ENCODE data around the gene C12orf42.

Gene C12orf42

GRCh38 chr12:103333676-103334075 lies 162.1 kb downstream of the C12orf42 start:
- Histone ChIP-seq H3K36me3 (no peaks in the 10 kb centered on the region), H3K27ac (no peak overlapping the region), H3K4me3 (ENCODE audit: low read depth, low read length) (no peak overlapping the region), H3K27me3 (ENCODE audit: insufficient read depth, low read depth, severe bottlenecking) (peaks cover 18% of the 10 kb centered on the region), H3K9me3 (ENCODE audit: severe bottlenecking) (no peaks in the 10 kb centered on the region)
- TF ChIP-seq CTCF (IDR thresholded peaks at IDR 0.05; ENCODE audit: low read depth, low read length) = no peak
- no peak for DNase-seq

- no peak for DNase-seq
- no peak for TF ChIP-seq CTCF (IDR thresholded peaks at IDR 0.05; ENCODE audit: low read depth, low read length)
- Histone ChIP-seq H3K36me3 (no peaks in the 10 kb centered on the region), H3K4me3 (ENCODE audit: low read depth, low read length) (no peak overlapping the region), H3K9me3 (ENCODE audit: severe bottlenecking) (no peaks in the 10 kb centered on the region), H3K27me3 (ENCODE audit: insufficient read depth, low read depth, severe bottlenecking) (peaks cover 20% of the 10 kb centered on the region), H3K27ac (no peak overlapping the region)
Measured at GRCh38 chr12:103331643-103332042, 164.1 kb downstream of the C12orf42 start.

- no peak for TF ChIP-seq CTCF (IDR thresholded peaks at IDR 0.05; ENCODE audit: low read depth, low read length)
- no peaks in the 10 kb centered on the region for H3K36me3 ChIP-seq
- H3K9me3 ChIP-seq (ENCODE audit: severe bottlenecking) = no peaks in the 10 kb centered on the region
- no peak overlapping the region for H3K27ac ChIP-seq
- no peak for DNase-seq
- no peak overlapping the region for H3K4me3 ChIP-seq (ENCODE audit: low read depth, low read length)
- peaks cover 20% of the 10 kb centered on the region for H3K27me3 ChIP-seq (ENCODE audit: insufficient read depth, low read depth, severe bottlenecking)
Measured at GRCh38 chr12:103330672-103331071, 165.1 kb downstream of the C12orf42 start.

- no peaks in the 10 kb centered on the region for H3K9me3 ChIP-seq (ENCODE audit: severe bottlenecking)
- peaks cover 20% of the 10 kb centered on the region for H3K27me3 ChIP-seq (ENCODE audit: insufficient read depth, low read depth, severe bottlenecking)
- TF ChIP-seq CTCF (IDR thresholded peaks at IDR 0.05; ENCODE audit: low read depth, low read length) = no peak
- no peak overlapping the region for H3K27ac ChIP-seq
- no peaks in the 10 kb centered on the region for H3K36me3 ChIP-seq
- no peak overlapping the region for H3K4me3 ChIP-seq (ENCODE audit: low read depth, low read length)
- no peak for DNase-seq
Measured at GRCh38 chr12:103327676-103328075, 168.1 kb downstream of the C12orf42 start.

GRCh38 chr12:103326190-103326589 lies 169.6 kb downstream of the C12orf42 start:
- Histone ChIP-seq H3K27me3 (ENCODE audit: insufficient read depth, low read depth, severe bottlenecking) (peaks cover 18% of the 10 kb centered on the region), H3K9me3 (ENCODE audit: severe bottlenecking) (no peaks in the 10 kb centered on the region), H3K4me3 (ENCODE audit: low read depth, low read length) (no peak overlapping the region), H3K27ac (no peak overlapping the region), H3K36me3 (no peaks in the 10 kb centered on the region)
- peak; percentile 47; the same call in 1 of the 2 replicates for TF ChIP-seq CTCF (IDR thresholded peaks at IDR 0.05; ENCODE audit: low read depth, low read length)
- DNase-seq = peak; percentile 14

GRCh38 chr12:103318566-103318965 lies 177.2 kb downstream of the C12orf42 start:
- H3K27ac ChIP-seq = no peak overlapping the region
- H3K9me3 ChIP-seq (ENCODE audit: severe bottlenecking) = no peaks in the 10 kb centered on the region
- H3K27me3 ChIP-seq (ENCODE audit: insufficient read depth, low read depth, severe bottlenecking) = no peaks in the 10 kb centered on the region
- no peak for DNase-seq
- TF ChIP-seq CTCF (IDR thresholded peaks at IDR 0.05; ENCODE audit: low read depth, low read length) = no peak
- no peaks in the 10 kb centered on the region for H3K36me3 ChIP-seq
- H3K4me3 ChIP-seq (ENCODE audit: low read depth, low read length) = no peak overlapping the region

Data from WERI-Rb-1 (cell line).